NCI-H2029 (cell line): ENCODE data around the gene NXPH4.

Experiments used
- DNase-seq: peaks from one replicate; lab custom pipeline; 2025; lab: John Stamatoyannopoulos, UW

The NXPH4 gene

GRCh38 chr12:57216014-57216911, at the start of gene NXPH4:
Gene NXPH4 (plus strand): TSS chr12:57216794. CDS start chr12:57216970, 176 bp downstream.
- peak; percentile 12 for DNase-seq

- no peak for DNase-seq
These were observed 49.6 kb upstream of the NXPH4 start for GRCh38 chr12:57166971-57167371.

DNA sequence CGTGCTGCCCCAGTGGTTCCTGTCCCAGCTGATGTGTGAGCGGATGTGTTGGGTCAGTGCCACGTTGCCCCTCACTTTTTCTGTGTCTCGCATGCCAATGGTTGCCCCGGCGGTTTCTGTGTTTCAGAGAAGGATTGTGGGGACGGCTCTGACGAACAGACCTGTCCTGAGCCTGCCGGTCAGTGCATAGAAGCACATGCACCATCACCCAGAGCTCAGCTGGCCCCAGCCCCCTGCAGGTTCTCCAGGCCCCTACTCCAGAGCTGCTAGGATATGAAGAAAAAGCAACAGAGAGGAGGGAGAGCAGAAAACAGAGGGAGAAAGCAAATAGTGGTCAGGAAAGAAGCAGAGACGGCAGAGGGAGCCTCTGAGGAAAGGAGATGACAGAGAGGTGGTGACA, 48.5 kb upstream of the NXPH4 start:
- DNase-seq = no peak

DNA sequence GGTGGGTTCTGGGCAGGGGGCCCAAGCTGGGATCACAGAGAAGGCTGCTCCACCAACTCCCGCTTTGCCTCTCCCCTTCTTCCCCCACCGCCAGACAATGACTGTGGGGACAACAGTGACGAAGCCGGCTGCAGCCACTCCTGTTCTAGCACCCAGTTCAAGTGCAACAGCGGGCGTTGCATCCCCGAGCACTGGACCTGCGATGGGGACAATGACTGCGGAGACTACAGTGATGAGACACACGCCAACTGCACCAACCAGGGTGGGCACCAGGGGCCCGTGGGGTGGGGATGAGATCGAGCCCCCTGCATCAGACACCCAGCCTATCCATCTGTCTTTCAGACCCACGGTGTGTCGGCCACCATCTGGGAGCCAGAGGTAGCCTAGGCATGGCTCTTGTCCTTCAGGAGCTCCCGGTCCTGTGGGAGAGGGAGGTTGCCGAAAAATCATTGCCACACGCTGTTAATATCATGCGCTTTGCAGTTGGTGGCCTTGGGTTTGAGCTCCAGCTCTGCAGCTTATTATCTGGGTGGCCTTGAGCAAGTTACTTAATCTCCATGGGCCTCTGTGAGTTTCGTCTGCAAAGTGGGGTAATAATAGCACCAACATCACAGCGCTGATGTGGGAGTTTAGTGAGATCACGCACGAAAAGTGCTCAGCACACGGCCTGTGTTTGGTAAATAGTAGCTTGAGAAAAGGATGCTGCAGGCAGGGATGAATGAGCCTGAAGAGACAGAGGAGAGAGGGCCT, 47.4 kb upstream of the NXPH4 start:
- DNase-seq = no peak

DNA sequence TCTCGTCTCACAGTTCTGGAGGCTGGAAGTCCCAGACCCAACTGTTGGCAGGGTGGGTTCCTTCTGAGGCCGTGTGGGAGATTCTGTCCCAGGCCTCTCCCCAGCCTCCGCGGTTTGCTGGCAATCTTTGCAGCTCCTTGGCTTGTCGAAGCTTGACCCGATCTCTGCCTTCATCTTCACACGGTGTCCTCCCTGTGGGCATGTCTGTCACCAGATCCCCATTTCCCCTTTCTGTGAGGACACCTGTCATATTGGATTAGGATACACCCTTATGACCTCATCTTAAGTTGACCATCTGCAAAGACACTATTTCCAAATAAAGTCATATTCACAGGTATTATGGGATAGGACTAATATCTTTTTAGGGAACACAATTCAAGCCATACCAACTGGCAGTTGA, 46.6 kb upstream of the NXPH4 start:
- DNase-seq = no peak

GRCh38 chr12:57170408-57170807, 46.2 kb upstream of the NXPH4 start:
- no peak for DNase-seq

GRCh38 chr12:57170927-57171326, 45.7 kb upstream of the NXPH4 start:
- no peak for DNase-seq

DNA sequence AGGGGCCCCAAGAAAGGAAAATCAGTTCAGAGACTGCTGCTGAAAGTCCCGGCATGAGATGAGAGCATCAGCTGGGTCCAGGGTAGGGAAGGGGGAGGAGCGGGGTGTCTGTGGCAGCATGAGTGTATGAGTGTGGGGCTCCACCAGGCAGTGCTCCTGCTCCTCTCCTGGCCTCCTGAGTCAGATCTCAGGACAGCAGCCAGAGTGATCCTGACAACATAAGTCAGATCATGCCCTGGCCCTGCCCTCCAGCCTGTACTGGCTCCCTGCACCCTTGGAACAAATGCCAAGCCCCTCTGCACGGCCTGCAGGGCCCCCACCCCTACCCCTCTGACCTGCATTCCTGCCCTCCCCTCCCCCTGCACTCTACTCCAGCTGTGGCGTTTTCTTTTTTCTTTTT, 44.9 kb upstream of the NXPH4 start:
- DNase-seq = no peak

DNA sequence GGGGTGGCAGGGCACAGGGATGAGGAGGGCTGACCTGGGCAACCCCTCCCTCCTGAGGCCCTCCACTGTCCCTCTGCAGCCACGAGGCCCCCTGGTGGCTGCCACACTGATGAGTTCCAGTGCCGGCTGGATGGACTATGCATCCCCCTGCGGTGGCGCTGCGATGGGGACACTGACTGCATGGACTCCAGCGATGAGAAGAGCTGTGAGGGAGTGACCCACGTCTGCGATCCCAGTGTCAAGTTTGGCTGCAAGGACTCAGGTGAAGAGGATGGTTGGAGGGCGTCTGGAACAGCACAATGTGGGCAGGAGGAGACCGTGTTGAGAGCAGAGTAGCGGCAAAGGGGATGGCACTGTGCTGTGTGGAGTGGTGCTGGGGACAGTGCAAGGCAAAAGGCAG, 43.5 kb upstream of the NXPH4 start:
- no peak for DNase-seq

GRCh38 chr12:57173683-57174082, 42.9 kb upstream of the NXPH4 start:
- DNase-seq = no peak

GRCh38 chr12:57175428-57176138, 41.0 kb upstream of the NXPH4 start:
- peak; percentile 73 for DNase-seq

DNA sequence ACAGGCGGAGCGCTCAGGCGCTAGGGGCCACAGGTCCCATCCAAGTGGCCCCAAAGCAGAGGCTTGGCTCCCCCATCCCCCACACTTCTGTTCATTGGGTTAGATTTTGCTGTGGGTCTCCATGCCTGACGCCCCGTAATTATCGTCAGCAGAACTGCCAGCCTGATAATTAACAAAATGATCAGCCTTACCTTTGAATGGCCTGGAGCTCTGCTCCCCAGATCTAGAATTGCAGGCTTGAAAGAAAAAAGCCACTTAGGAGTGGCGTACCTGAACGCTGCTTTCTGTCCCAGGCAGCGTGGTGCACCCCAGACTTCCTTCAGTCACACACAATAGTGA, 40.5 kb upstream of the NXPH4 start:
- no peak for DNase-seq

DNA sequence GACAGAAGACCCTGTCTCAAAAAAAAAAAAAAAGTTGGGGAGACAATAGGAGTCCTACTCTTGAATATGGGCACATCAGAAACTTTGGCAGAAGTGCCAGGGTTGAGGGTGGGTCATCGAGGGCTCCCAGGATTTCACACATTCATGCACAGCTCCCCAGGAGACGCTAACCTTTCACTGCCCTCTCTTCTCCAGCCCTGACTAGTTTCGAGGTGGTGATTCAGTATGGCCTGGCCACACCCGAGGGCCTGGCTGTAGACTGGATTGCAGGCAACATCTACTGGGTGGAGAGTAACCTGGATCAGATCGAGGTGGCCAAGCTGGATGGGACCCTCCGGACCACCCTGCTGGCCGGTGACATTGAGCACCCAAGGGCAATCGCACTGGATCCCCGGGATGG, 39.7 kb upstream of the NXPH4 start:
- no peak for DNase-seq

DNA sequence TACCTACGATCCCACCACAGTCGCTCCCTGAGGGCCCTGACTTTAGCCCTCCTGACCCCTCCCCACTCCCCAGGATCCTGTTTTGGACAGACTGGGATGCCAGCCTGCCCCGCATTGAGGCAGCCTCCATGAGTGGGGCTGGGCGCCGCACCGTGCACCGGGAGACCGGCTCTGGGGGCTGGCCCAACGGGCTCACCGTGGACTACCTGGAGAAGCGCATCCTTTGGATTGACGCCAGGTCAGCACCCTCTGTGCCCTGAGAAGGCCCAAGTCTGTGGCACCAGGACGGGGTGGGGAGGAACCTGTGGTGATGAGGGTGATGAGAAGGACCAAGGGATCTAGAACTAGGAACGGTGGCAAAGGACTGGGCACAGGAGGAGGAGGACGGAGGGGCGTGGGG, 39.2 kb upstream of the NXPH4 start:
- DNase-seq = no peak

DNA sequence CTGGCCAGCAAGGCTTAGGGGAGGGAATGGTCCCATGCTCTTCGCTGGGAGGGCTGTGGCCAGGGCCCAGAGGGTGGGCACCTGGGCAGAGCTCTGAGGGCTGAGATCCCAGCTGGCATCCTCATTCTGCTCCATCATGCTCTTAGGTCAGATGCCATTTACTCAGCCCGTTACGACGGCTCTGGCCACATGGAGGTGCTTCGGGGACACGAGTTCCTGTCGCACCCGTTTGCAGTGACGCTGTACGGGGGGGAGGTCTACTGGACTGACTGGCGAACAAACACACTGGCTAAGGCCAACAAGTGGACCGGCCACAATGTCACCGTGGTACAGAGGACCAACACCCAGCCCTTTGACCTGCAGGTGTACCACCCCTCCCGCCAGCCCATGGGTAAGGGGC, 38.4 kb upstream of the NXPH4 start:
- no peak for DNase-seq

- no peak for DNase-seq
These were observed 37.1 kb upstream of the NXPH4 start for GRCh38 chr12:57179331-57180086.

DNA sequence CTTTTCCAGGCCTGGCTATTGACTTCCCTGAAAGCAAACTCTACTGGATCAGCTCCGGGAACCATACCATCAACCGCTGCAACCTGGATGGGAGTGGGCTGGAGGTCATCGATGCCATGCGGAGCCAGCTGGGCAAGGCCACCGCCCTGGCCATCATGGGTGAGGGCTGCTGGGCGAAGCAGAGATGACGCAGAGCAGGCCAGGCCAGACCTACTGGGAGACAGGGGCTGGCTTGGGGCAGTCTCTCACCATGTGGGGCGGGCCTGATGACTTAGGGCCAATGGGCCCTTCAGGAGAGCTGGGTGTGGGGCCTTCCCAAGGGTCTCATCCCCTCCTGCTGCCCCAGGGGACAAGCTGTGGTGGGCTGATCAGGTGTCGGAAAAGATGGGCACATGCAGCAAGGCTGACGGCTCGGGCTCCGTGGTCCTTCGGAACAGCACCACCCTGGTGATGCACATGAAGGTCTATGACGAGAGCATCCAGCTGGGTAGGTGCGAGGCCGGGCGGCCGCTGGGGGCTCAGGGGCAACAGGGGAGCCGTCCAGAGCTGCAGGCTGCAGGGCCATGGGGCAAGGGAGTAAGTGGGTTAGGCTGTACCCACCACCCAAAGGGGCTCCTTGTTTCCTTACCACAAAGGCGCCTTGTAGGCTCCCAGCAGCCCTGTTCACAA, 36.1 kb upstream of the NXPH4 start:
- no peak for DNase-seq

DNA sequence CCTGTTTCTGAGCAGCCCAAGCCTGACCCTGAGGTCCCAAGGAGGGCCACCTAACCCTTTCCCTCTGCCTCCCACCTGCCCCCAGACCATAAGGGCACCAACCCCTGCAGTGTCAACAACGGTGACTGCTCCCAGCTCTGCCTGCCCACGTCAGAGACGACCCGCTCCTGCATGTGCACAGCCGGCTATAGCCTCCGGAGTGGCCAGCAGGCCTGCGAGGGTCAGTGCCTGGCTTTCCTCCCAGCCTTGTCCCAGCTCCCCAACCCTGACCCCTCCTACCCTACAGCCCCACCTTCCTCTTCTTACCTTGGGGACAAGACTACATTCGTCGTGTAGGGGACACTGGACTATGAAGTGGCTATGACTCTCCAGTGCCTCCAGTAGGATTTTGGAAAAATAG, 35.5 kb upstream of the NXPH4 start:
- DNase-seq = no peak

DNA sequence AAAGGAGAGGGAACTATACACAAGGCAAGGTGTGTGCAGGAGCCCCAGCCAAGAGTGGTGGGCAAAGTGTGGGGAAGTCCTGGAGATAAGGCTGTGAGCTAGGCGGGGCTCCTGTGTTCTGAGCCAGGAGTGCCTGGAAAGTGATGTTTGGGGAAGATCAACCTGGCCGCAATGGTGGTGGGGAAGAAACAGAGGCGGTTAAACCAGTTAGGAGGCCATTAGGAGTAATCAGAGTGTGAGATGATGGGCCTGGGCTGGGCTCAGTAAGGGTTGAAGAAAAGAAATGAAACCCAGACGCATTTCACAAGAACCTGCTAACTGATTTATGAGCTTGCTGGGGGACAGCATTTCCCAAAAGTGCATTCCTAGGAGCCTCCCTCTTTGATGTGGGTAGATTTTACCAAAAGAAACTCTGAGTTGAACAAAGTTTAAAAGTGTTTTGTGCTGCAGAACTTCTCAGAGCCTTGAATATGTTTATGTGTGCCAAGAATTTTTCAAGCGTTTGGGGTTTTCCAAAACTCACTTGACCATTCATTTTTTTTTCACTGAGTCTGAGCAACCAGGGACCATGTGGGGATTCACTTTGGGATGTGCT, 34.9 kb upstream of the NXPH4 start:
- DNase-seq = no peak

GRCh38 chr12:57182918-57183575, 33.5 kb upstream of the NXPH4 start:
- DNase-seq = peak; percentile 31
